Activated T-cell treated with anti-CD3 and anti-CD28 coated beads for 48 hours (primary cell): ENCODE data around the gene PHKA2.

Experiments
- DNase-seq: peaks from one replicate; pipeline ENCODE4 v3.0.0-alpha.2; 2020; ENCODE audit warnings: low read depth

Gene PHKA2

DNA sequence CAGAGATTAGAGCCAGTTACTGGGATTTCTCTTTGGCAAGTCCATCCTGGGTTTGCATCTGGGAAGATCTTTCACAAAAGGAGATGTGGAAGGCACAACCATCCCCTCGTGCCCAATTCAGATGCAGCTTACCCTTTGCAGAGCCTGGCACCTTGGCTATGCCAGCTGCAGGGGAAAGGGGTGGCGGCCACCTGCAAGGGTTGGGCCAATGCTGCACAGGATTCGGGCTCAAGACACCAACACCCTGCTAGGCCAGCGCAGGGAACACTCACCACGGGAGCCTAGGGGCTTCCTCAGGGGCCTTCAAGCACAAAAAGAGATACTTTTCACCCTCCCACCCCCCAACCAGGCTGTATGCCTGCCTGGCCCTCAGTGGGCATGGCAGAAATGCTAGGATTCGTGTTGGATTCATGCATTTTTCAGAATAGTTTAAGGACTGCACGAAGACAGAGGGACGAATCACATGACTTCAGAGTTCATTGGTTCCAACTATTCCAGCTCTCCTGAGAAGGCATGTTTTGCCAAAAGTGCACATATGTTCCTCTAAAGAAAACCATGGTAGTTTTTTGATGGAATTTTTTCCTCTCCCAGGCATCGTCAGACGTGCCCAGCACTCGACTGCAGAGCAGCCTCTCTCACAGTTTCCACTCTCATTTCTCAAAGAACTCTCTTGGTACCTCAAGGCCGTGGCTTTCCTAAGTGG, 94.4 kb downstream of the PHKA2 start:
- DNase-seq = no peak

DNA sequence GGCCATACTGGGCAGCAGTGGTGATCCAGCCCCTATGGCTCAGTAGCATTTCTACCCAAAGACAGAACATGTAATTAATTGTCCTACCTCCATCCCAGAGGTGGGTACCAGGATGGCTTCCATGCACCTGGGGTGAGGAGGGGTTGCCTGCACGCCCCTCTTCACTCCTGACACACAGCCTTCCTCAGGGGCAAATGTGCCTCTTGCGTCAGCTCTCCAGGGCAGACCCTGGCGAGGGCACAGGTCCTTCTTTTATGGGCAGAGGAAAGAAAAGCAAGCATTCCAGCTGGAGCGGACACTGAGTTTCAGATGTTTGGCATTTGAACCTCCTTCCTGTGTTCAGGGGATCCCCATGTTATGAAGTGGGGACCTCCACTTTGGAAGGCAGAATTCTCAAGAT, 95.6 kb downstream of the PHKA2 start:
- no peak for DNase-seq

DNA sequence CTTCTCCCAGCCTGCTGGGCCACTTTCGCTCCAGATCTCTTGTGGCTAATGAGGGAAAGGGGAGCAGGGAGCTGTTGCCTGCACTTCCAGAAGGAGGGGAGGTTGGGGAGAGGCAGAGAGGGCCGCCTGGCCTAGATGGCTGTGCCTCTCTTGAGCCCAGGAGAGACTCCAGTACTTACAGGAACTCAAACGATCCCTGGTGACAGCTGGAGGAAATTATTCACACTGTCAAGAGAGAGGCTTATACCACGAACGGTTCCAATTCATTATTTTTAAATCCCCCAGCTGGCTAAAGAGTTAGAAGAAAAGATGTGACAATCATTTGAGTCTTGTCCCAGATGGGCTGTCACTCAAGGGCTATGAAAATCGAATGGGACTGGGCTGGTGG, 96.1 kb downstream of the PHKA2 start:
- DNase-seq = no peak

DNA sequence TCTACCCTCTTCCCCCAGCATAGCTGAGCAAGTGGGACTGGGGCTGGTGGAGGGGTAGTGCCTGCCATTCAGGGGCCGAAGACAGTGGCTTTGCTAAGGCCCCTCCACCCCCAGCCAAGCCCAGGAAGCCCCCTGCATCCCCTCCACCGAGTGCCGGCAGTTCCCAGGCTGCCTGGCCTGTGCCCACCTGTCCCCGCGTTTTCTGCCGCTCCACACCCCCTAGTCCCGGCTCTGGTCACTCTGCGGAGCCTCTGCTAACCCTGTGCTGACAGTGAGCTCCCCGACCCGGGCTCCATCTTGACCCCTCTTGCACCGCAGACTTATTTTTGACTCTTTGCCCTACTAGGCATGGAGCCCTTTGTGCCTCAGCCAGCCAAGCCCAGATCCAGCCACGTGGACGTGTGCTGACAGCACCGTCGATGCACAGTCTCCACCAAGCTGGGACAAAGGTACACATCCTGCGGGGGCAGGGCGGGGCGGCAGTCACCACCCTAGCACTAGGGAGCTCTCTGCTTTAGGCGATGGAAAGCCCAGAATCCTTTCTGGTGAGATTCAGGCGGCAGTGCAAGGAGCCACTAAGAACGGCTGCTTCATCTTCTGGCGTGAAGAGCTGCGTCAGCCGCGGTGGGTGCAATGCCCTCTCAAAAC, 96.6 kb downstream of the PHKA2 start:
- no peak for DNase-seq

DNA sequence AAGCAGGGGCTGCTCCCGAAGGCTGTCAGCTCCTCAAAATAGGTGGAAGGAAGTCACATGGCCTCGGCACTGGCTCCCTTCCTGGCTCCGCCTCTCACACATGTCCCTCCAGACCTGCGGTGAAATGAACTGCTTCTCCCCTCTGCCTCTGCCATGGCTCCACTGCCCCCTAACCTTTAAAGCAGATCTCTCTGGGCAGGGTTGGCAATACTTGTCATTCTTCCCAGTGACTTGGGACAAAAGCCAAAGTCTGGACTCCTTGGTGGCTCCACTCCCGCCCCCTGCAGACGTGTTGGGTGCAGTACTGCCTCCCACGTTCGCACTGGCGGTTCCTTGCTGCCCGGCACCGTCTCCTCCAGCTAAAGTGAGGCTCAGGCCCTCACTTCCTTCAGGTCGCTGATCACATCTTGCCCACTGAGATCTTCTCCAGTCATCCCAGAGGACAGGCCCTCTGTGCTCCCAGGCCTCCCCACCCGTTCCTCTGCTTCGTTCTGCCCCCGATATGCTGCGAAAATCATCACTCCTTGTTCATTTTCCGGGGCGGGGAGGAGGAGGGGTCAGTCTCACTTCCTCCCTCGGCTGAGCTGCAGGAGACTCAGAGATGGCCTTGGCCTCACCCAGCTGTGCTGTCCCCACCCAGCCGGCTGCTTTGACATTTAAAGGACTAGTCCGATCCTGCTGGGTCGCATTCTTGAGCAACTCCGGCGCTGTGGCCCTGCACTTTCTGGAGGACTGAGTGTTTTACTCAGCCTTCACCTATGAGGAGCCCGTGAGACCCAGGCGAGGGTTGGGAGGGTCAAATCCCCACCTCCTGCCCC, 97.4 kb downstream of the PHKA2 start:
- peak; percentile 43 for DNase-seq

DNA sequence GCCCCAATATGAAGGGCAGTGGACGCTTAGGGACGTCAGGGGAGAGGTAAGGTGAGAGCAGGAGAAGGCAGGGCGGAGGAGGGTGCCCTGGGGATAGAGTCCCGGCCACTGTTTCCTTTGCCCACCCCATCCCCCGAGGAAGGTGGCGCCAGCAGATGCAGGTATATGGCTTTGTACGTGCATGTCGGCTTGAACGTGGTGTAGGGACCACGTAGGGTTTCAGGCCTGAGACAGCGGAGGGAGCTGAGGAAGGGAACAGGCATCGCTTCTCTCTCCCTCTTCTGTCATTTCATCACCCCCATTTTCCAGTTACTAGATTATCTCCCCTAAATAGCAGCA, 97.9 kb downstream of the PHKA2 start:
- no peak for DNase-seq

DNA sequence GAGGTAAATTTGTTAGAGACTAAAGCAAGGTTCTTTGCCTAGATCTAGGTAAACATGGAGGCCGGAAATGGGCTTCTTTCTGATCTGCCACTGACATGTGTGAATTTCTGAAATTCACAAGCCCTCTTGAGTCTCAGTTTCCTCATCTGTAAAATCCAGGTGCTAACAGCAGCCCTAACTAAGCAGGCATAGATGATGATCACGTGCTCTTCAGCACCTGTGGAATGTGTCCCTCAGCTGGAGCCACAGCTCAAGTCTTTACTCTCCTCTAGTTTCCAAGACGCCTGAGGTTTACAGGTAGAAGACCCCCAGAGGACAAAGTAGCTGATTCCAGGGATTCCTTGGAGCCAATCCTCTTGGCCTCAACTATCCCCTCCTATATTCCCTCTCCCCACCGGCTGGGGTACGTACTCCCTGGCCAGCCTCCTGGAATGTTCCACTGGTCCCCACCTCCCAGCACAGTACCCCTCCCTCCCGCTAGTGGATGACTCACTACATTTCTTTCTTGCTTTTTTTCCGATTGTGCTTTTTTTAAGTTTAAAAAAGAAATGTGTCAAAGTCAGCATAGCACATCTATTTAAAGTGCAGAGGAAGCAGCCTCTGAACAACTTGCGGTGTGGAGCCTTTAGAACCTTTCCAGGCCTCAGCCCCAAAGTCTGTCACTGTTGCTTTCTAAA, 98.4 kb downstream of the PHKA2 start:
- DNase-seq = no peak

DNA sequence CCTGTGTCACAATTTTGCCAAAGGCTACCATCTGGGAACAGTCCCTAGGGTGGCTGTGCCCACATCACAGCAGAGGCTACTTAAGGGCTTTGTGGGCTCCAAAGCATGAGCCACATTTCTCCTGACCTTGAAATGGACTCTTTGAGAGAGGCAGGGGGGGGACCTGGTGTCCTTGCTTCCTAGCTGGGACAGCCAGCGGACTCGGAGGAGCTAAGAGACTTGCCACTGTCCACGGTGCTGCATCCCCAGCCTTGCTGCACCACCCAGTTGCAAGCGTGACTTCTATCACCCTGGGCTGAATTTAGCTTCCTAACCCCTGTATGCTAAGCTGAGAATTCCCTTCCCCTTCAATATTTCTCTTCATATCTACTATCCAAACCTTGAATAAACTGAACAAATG, 99.0 kb downstream of the PHKA2 start:
- DNase-seq = no peak

DNA sequence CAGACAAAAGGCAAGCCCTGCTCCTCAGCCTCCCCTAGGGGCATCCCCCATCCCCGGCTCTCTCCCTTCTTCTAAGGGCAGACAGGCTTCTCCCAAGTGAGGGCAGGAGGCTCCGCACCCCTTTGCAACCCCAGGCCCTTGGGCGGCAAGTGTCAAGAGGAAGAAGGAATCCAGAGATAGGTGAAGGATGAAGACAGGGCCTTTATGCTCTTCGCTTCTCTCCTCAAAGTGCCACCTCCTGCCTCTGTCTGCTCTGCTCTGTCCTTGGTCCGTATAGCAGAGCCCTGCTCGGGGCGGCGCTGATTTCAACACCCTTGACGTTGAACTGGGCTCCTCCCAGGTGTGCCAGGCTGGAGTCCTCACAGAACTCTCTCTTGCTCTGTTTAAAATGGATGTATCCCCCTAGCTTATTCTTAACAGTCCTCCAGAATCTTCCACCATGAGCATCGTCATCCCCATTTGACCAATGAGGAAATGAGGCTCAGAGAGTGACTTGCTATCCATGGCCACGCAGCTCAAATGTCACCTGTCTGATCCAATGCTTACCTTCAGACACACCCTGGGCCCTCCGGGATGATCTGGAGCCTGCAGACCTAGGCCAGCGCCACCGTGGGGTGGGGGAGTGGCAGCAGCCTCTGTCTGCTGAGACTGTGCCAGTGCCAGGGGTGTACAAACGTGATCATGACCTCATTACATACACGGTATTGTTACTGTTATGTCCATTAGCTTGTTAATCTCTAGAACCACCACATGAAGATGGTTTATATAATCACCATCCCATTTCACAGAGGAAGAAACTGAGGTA, 99.8 kb downstream of the PHKA2 start:
- DNase-seq = no peak

DNA sequence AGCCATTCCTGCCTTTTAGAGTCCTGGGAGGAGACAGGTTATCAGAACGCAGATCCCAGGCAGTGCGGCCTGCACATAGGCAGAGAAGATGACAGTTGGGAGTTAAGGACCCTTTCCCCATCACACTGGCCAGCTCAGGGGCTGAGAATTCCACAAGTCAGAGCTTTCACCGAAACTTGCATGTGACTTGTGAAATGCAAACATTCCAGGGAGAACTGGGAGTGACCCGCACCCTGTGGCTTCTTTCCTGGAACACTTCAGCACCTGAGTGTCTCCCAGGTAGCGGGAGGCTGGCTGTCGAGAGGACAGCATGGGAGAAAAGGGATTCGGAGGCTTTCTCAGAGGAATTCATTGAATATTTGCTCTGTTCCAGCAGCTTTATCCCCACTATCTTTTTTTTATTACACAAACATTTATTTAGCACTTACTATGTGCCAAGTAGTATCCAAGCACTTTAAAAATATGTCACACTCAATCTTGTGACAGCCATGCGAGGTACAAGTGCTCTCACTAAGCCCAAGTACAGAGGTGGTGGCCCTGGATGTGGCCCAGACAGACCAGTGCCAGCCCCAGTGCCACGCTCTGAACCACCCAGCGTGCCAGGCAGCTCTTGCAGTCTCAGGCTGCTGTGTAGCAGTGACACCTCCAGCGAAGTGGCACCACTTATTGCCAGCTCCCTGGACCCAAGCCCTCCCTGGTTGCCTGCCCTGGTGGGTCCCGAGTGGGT, 100.5 kb downstream of the PHKA2 start:
- DNase-seq = no peak

DNA sequence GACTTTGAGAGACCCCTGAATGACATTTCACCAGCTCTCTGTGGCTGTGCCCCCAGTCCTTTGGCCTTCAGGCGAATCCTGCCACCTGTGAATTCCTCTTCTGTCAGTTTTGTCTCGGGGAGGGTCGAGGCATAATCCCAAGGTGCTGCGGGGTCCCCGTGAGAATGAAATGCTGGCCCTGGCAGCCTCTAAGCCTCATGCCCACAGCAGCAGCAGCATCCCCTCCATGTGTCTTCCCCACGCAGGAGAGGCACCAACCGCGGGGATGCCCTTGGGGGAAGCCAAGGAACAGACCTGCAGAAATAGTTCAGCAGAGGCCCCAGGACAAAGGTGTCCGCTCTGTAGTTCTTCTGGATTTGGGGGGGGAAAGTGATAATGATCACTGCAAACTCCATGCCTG, 104.8 kb downstream of the PHKA2 start:
- no peak for DNase-seq

DNA sequence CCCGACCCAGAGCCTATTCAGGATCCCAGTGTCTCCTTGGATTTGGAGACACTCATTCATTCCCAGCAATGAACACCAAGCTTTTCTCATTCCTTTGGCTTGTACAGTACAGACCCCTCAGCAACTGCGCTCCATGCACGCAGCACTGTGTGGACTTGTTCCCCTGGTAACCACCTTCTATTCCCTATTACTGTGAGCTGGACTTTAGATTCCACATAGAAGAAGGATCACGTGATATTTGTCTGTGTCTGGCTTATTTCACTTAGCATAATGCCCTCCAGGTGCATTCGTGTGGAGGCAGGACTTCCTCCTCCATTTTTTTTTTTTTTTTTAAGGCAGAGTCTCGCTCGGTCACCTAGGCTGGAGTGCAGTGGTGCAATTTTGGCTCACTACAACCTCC, 106.4 kb downstream of the PHKA2 start:
- no peak for DNase-seq

DNA sequence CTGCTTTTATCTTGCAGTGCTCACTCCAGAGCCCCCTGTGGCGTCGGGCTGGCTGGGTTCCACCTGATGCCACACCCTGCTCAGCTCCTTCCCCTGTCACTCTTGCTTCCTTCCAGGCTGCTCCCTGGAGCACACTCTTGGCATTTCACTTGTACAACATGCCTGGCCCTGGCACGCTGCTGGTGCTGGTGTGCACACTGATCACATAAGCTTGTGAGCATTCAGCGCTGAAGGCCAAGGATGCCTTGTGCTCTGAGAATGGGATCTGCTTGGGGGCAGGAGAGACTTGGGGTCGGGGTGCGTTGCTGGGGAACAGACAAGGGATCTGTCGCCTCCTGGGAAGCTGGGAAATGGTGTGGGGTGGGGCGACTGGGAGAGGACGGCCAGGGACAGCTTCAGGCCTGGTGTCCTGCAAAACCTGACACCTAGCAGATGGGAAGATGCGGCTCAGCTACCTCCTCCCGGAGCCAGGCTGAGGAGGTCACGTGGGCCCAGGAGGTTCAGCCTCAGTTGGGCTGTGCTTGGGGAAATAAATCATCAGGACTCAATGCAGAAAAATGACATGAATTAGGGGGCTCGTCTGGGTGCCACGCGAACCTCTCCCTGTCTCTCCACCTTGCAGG, 108.5 kb downstream of the PHKA2 start:
- DNase-seq = no peak

DNA sequence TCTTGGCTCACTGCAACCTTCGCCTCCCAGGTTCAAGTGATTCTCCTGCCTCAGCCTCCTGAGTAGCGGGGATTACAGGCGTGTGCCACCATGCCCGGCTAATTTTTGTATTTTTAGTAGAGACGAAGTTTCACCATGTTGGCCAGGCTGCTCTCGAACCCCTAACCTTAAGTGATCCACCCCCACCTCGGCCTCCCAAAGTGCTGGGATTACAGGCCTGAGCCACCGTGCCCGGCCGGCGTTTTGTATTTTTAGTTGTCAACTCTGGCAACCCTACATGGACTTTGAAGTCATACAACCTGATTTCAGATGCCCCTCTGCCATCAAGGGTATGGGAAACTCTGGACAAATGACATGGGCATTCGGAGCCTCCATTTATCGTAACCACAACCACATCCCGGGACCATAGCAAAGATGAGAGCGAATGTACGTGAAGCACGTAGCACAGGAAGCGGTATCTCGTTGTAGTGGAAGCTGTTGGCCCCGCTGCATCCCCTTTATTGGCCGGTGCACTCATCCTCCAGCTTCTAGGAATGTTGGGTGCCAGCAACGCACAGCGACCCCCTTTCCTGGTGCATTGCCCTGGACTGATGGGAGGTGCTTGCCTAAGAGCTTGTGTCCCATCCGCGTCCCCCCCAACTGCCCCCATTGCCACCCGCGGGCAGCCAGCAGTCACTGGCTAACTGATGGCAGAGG, 109.2 kb downstream of the PHKA2 start:
- DNase-seq = no peak

DNA sequence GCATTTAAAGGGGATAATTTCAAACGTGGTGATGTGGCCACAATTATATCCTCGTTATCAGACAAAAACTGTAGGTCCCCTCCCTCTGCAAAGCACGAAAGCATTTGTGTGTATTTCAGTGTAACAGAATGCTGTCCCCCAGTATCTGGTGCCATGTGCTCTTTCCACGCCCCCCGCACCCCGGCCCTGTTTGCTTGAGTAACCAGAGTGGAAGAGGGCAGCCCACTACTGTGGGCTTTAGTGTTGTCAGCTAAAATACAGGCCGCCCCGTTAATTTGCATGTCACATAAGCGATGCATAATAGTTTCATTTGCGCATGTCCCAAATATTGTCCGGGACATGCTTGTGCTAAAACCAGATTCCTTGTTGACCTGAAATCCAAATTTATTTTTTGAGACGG, 110.1 kb downstream of the PHKA2 start:
- DNase-seq = no peak

DNA sequence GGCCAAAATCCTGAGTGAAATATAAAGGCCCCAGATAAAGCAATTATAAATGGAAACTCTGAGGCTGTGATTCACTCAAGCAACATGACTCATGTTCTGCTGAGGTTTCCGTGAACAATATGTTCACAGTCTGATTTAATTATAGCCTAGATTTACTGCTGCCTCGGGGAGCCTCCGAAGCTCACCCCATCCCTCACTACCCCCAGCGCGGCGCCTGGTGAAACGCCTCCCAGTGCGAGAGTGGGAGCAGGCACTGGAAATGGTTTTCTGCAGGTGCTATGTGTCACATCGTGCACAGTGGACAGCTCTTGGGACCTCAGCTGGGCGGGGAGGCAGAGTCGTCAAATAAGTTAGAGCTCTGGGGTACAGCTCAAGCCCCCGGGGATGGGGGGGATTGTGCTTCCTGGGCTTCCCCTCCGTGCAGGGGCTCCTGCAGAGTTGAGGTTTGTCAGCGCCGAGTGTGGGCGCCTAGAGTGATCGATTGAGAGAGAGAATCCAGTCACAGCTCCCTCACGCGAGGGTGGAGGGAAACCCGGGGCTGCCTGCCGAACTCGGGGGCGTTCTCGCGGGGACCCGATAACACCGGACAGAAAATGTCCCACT, 110.6 kb downstream of the PHKA2 start:
- peak; percentile 6 for DNase-seq

DNA sequence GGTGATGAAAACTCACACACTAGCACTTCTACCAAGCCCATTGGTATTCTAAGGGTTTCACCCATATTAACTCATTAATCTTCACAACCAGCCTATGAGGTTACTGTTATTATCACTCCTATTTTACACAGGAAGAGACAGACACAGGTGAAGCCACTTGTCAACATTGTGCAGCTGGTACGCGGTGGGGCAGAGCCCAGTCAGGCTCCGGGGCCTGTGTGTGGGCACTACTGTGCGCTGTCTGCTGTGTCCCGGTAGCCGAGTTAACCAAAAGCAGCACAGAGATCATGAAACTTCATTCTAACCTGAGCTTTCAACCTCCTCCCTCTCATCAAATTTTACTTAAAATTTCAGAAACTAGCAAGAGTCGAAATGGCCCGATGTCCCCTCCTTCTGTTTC, 111.3 kb downstream of the PHKA2 start:
- no peak for DNase-seq

DNA sequence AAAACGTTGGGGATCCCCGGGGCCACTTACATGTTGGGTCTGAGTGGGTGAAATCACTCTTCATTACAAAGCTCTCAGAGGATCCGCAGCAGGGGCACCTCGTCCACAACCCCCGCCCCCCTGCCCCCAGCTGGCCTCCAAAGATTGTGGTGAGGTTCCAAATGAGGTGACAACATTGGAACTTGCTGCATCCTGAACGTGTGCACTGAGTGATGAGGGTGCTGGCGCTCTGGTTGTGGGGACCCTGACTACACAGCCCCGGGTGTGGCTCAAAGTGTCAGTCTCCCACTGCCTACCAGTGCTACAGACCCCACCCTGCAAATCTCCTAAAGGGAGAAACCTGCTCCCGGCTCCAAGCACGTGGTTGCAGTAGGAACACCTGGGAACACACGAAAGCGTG, 111.9 kb downstream of the PHKA2 start:
- DNase-seq = no peak

DNA sequence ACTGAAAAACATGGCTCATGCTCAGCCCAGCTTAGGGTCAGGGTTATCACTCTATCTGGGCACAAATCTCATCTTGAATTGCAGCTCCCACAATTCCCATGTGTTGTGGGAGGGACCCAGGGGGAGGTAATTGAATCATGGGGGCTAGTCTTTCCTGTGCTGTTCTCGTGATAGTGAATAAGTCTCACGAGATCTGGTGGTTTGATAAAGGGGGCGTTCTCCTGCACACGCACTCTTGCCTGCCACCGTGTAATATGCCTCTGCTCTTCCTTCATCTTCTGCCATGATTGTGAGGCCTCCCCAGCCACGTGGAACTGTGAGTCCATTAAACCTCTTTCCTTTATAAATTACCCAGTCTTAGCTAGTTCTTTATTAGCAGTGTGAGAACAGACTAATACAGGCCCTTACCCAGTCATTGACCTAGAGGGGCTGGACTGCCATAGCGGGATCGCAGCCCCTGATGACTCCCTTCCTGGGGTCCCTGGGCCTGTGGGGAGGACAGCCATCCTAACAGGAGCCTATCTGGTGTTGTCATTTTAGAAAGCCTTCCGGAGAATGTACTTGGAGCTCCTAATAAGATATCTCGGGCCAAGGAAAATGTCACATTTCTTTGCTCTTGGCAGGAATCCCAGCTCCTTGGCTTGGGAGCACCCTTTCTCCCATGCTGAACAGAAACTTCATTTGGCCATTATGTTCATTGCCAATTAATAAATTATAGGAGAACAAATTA, 112.6 kb downstream of the PHKA2 start:
- DNase-seq = no peak
